Sigmoid colon (tissue), 4 donors: Measurements from ENCODE around the gene KIF19.

Experiments
- CTCF ChIP-seq, 4 experiments: fragments of 450-650 bp in 3 of 4; fragments of 200-600 bp in 1 of 4; IDR thresholded peaks; one replicate each; pipeline ENCODE4 v1.5.1; 2016 to 2019; ENCODE audit warnings: antibody characterized with exemption in 4 of 4, mild to moderate bottlenecking in 3 of 4, moderate library complexity in 2 of 4
- EP300 ChIP-seq, 4 donors: sonication (generic); formaldehyde crosslinking; IDR thresholded peaks; one replicate each; pipeline ENCODE4 v1.6.1; 2017; ENCODE audit warnings: antibody characterized with exemption in 4 of 4
- POLR2A ChIP-seq, 2 donors: fragments of 450-650 bp; IDR thresholded peaks; one replicate each; pipeline ENCODE4 v1.6.1; 2016; ENCODE audit warnings: antibody characterized with exemption in 2 of 2, mild to moderate bottlenecking in 2 of 2, moderate library complexity in 2 of 2
- POLR2AphosphoS5 ChIP-seq, 4 donors: sonication (generic); formaldehyde crosslinking; IDR thresholded peaks; one replicate each; pipeline ENCODE4 v1.6.1; 2017; ENCODE audit warnings: antibody characterized with exemption in 4 of 4

DNA sequence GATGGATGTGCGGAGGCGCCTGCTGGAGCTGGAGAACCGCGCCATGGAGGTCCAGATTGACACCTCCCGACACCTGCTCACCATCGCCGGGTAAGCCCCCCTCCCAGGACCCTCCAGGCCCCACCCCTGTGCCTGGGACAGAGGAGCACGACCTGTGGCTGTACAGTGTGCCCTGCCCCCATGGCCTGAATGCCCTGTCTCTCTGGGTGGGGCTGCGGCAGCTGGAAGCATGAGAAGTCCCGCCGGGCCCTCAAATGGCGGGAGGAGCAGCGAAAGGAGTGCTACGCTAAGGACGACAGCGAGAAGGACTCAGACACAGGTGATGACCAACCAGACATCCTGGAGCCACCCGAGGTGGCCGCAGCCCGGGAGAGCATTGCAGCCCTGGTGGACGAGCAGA, 24.5 kb downstream of the KIF19 start:
- TF ChIP-seq CTCF (IDR thresholded peaks at IDR 0.05): no peak
- no peak for TF ChIP-seq POLR2AphosphoS5 (IDR thresholded peaks at IDR 0.05)
- no peak for TF ChIP-seq POLR2A (IDR thresholded peaks at IDR 0.05)
- TF ChIP-seq EP300 (IDR thresholded peaks at IDR 0.05): no peak
